HPDE6-E6E7 (cell line): ENCODE results near the gene SPRR4.
A peak's percentile ranks its signal among the peaks of the same experiment; 100 is the strongest.

Experiments used
- DNase-seq: peaks from one replicate; pipeline ENCODE4 v3.0.0; 2011; ENCODE audit warnings: missing footprints; ENCODE audit errors: extremely low spot score

SPRR4 gene

GRCh38 chr1:152970495-152970894, at the start of gene SPRR4:
Gene SPRR4, plus strand, starts transcription at chr1:152970648. Its CDS starts 1,243 bp downstream, at chr1:152971891.
- no peak for DNase-seq

- no peak for DNase-seq
Observed at GRCh38 chr1:152924191-152924590, 46.3 kb upstream of the SPRR4 start.

- no peak for DNase-seq
Observed at GRCh38 chr1:152926091-152926490, 44.4 kb upstream of the SPRR4 start.

- no peak for DNase-seq
Observed at GRCh38 chr1:152928671-152929070, 41.8 kb upstream of the SPRR4 start.

- DNase-seq: no peak
Observed at GRCh38 chr1:152932170-152932811, 38.2 kb upstream of the SPRR4 start.

- DNase-seq: no peak
Observed at GRCh38 chr1:152933196-152933595, 37.3 kb upstream of the SPRR4 start.

- DNase-seq: no peak
Observed at GRCh38 chr1:152940614-152941013, 29.8 kb upstream of the SPRR4 start.

- peak; percentile 84 for DNase-seq
Observed at GRCh38 chr1:152941037-152941711, 29.3 kb upstream of the SPRR4 start.

GRCh38 chr1:152942161-152942560, 28.3 kb upstream of the SPRR4 start:
- no peak for DNase-seq

- no peak for DNase-seq
Observed at GRCh38 chr1:152946248-152946647, 24.2 kb upstream of the SPRR4 start.

- no peak for DNase-seq
Observed at GRCh38 chr1:152946651-152947256, 23.7 kb upstream of the SPRR4 start, which contains the start of gene SPRR5. Gene SPRR5, plus strand, starts transcription at chr1:152947206. Its CDS starts 1,349 bp downstream, at chr1:152948555.

GRCh38 chr1:152951711-152952110, 18.7 kb upstream of the SPRR4 start:
- no peak for DNase-seq

- peak; percentile 82 for DNase-seq
Observed at GRCh38 chr1:152953761-152954160, 16.7 kb upstream of the SPRR4 start.

- peak; percentile 65 for DNase-seq
Observed at GRCh38 chr1:152954436-152954835, 16.0 kb upstream of the SPRR4 start.

- no peak for DNase-seq
Observed at GRCh38 chr1:152957561-152957960, 12.9 kb upstream of the SPRR4 start.

- no peak for DNase-seq
Observed at GRCh38 chr1:152959273-152959672, 11.2 kb upstream of the SPRR4 start.

- DNase-seq: no peak
Observed at GRCh38 chr1:152959801-152960451, 10.5 kb upstream of the SPRR4 start.

- no peak for DNase-seq
Observed at GRCh38 chr1:152960452-152961044, 9.9 kb upstream of the SPRR4 start.

GRCh38 chr1:152961226-152961891, 9.1 kb upstream of the SPRR4 start:
- no peak for DNase-seq

- no peak for DNase-seq
Observed at GRCh38 chr1:152962876-152963415, 7.5 kb upstream of the SPRR4 start.

- DNase-seq: no peak
Observed at GRCh38 chr1:152964536-152964935, 5.9 kb upstream of the SPRR4 start.
